GM21737 (cell line): Measurements from ENCODE around the gene NCOA4.
"Not testable (repeated sequence)": the region's sequence is repeated elsewhere in the genome, so short reads cannot be mapped to it uniquely, and the experiment has no call there.

Source experiments
- ATAC-seq: cut with Tn5 transposase; IDR thresholded peaks from one replicate; pipeline ENCODE4 v1.9.1; 2021; ENCODE audit warnings: mild to moderate bottlenecking, moderate library complexity; ENCODE audit not compliant: unreplicated experiment

Gene NCOA4

DNA sequence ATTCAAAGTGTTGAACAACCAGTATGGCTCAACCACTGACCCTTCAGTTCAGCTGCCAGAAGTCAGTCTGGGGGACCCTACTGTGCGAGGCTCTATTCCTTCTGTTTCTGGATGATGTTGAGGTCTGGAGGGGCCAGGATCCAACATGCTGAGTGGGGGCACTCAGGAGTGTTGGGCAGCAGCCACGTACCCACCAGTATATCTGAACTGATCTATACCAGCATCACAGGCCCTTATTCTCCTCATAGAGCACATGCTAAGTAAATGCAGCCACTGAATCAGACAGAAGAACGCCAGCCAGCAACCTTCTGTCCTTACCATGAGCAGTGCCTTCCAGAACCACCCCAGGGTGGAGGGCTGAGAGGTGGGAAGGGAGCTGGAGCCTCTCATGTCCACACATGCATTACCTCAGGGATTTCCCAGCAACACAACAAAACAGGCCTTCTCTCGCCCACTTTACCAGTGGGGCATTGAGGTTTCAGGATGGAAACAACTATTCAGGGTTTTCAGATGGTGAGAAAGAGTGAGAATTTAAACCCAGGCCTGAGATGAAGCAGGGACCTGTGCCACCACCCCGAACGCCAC, 22.5 kb upstream of the NCOA4 start:
- ATAC-seq: no peak

GRCh38 chr10:46052057-46052790, 21.8 kb upstream of the NCOA4 start:
- no peak for ATAC-seq

- no peak for ATAC-seq
Measured at GRCh38 chr10:46050941-46051623, 20.7 kb upstream of the NCOA4 start.

GRCh38 chr10:46049497-46049831, 19.0 kb upstream of the NCOA4 start:
- not testable (repeated sequence) for ATAC-seq

- no peak for ATAC-seq
Measured at GRCh38 chr10:46048152-46048551, 17.7 kb upstream of the NCOA4 start.

- ATAC-seq: no peak
Measured at GRCh38 chr10:46046261-46046660, 15.8 kb upstream of the NCOA4 start, which contains the start of gene MSMB. Gene MSMB (minus strand): TSS chr10:46046269. CDS start chr10:46046237, 32 bp downstream.

DNA sequence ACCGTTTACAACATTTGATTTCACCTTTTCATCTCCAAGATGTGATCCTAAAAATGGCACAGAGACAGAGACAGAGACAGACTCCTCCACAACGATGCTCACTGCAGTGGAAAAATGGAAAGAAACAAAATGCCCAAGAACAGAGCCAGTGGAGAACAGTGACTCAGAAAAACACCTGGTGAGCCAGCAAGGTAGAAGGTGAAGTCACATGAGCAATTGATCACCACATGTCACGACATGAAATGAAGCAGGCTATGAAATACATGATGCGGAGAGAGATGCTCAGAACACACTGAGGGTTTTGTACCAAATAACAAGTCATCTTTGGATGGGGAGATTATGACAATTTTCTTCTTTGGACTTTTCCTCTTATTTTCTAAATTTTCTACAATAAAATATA, 12.1 kb upstream of the NCOA4 start:
- no peak for ATAC-seq

DNA sequence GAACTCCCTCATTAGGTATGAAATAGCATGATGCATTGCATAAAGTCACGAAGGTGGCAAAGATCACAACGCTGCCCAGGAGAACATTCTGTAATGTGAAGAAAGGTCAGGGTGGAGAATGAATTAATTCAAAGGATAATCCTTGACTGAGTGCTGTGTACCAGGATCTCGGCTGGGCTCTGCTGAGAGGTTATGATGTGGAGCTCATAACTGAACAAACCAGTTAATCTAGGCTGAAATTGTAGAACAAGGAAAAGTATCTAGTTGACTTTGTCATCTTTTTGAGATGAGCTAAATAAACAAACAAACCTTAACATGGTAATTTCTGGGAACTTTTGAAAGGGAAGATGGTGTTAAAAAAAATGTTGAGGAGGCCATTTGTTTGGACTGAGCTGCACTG, 9.6 kb upstream of the NCOA4 start:
- ATAC-seq: no peak

- ATAC-seq: no peak
Measured at GRCh38 chr10:46037107-46037825, 6.8 kb upstream of the NCOA4 start.

GRCh38 chr10:46035923-46036849, 5.8 kb upstream of the NCOA4 start:
- no peak for ATAC-seq

GRCh38 chr10:46033602-46034011, 3.2 kb upstream of the NCOA4 start:
- no peak for ATAC-seq

- ATAC-seq: no peak
Measured at GRCh38 chr10:46031648-46032532, 1.5 kb upstream of the NCOA4 start.

- ATAC-seq: no peak
Measured at GRCh38 chr10:46029461-46030030, 877 bp downstream of the NCOA4 start.

DNA sequence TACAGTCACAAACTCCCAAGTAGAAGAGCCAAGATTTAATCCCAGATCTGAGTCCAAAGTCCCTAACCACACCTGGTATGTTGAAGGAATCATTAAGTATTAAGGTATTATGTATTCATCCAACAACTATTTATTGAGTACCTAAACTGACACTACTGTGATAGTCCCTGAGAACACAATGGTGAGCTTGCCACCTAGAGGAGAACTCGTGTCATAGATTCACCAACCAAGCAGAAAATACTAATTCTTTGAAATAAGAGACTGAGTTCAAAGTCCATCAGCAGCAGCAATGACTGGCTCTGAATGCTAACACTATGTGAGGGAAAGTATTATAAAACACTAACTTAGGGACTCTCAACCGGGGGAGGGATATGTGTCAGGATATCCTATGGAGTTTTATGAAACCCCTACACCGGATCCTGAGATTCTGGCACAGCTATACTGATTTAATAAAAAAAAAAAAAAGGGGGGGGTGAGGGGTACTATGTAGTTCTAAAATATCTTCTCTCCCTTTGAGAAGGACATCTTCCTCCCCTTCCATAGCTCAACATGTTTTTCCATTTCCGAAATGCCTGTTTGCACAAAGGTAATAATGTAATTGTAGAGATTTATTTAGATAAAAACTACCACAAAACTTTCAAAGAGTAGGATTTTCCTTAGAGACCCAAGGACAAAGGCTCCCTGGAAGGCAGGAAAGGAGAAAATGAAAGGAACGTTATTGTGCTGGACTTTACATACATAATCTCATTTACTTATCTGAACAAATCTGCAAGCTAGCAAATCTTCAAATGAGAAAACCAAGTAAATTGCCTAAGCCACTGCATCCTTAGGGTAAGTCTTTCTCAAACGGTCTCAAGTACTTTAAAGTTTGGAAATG, 1.6 kb downstream of the NCOA4 start:
- ATAC-seq: no peak

DNA sequence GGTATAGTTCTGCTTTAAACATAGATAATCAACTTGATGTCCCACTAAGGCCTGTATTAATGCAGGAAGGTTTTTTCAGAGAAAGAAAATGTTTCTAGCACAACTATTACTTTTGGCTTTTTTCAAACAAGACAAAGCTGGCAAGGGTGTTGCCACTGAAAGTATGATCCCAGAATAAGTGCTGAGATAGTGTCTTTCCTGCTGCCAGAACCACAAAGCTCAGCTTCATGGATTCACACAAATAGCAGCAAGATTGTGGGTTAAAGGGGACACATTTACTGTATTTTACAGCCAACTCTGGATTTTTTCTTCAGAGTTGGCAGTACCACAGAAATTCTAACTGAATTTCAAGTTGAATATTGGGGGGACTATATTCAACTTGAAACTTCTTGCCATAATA, 4.3 kb downstream of the NCOA4 start:
- ATAC-seq: no peak

DNA sequence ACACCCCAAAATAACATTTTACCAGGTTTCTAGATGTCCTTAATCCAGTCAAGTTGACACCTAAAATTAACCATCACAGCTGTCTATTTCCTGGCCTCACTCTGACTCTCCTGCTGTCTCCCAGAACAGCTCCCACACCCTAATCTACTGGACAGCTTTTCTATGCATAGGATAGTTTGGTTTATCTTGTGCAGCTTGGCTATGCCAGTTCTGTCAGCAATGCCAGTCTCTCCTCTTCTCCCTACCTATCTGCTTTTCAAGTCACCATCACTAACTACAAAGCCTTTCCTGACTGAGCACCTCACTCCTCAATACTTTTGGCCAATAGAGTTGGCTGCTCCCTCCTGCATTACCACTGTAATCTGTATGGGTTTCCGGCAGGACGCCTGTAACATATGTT, 5.0 kb downstream of the NCOA4 start:
- ATAC-seq: no peak

GRCh38 chr10:46024948-46025347, 5.5 kb downstream of the NCOA4 start:
- ATAC-seq: no peak
